Limb (tissue), 2 donors: ENCODE results near the gene ZNF691.
"Not testable (repeated sequence)": the region's sequence is repeated elsewhere in the genome, so short reads cannot be mapped to it uniquely, and the experiment has no call there.

Source experiments
- DNase-seq, 2 donors: peaks; one replicate each; pipeline ENCODE4 v3.0.0-alpha.2; 2016; ENCODE audit errors: extremely low spot score in 2 of 2

ZNF691 gene

GRCh38 chr1:42846257-42847110 lies at the start of gene ZNF691:
ZNF691 (plus strand) TSS chr1:42846613; CDS start chr1:42849659, 3,046 bp downstream.
- peak; percentile 90 to 98 for DNase-seq

- no peak for DNase-seq
Observed at GRCh38 chr1:42797414-42797813, 49.0 kb upstream of the ZNF691 start.

GRCh38 chr1:42797979-42798378 lies 48.4 kb upstream of the ZNF691 start:
- no peak for DNase-seq

GRCh38 chr1:42801832-42802473 lies 44.5 kb upstream of the ZNF691 start:
- no peak for DNase-seq

- no peak for DNase-seq
Observed at GRCh38 chr1:42806171-42806570, 40.2 kb upstream of the ZNF691 start.

GRCh38 chr1:42806593-42806992 lies 39.8 kb upstream of the ZNF691 start:
- DNase-seq, result no peak

GRCh38 chr1:42807056-42807668 lies 39.3 kb upstream of the ZNF691 start:
- DNase-seq, result peak in 1 of 2 donors; percentile 44

- DNase-seq, result not testable (repeated sequence)
Observed at GRCh38 chr1:42814815-42815214, 31.6 kb upstream of the ZNF691 start.

- peak; percentile 15 to 35 for DNase-seq
Observed at GRCh38 chr1:42815941-42816584, 30.4 kb upstream of the ZNF691 start.

- DNase-seq, result peak; percentile 95 to 99
Observed at GRCh38 chr1:42816585-42817439, 29.6 kb upstream of the ZNF691 start, which contains the start of the genes ERMAP and SVBP. ERMAP (plus strand) TSS chr1:42817122; CDS start chr1:42830449, 13,327 bp downstream. SVBP (minus strand) TSS chr1:42817397; CDS start chr1:42816544, 853 bp downstream.

GRCh38 chr1:42817440-42817767 lies 29.0 kb upstream of the ZNF691 start:
- no peak for DNase-seq

GRCh38 chr1:42817976-42818375 lies 28.4 kb upstream of the ZNF691 start:
- DNase-seq, result no peak

GRCh38 chr1:42820813-42821212 lies 25.6 kb upstream of the ZNF691 start:
- DNase-seq, result no peak

GRCh38 chr1:42821690-42822089 lies 24.7 kb upstream of the ZNF691 start:
- DNase-seq, result no peak

GRCh38 chr1:42822800-42823392 lies 23.5 kb upstream of the ZNF691 start:
- peak in 1 of 2 donors; percentile 27 for DNase-seq

GRCh38 chr1:42824481-42825035 lies 21.9 kb upstream of the ZNF691 start:
- DNase-seq, result no peak

- DNase-seq, result no peak
Observed at GRCh38 chr1:42825036-42825851, 21.2 kb upstream of the ZNF691 start.

- no peak for DNase-seq
Observed at GRCh38 chr1:42830631-42831030, 15.8 kb upstream of the ZNF691 start.

GRCh38 chr1:42831273-42831672 lies 15.1 kb upstream of the ZNF691 start:
- DNase-seq, result no peak
